CD4-positive, alpha-beta T cell treated with Interleukin-17A for 1 hour (primary cell): ENCODE results near the gene MICALL2.
A peak's percentile ranks its signal among the peaks of the same experiment; 100 is the strongest.

Experiments
- DNase-seq: peaks from one replicate; pipeline ENCODE4 v3.0.0-alpha.2; 2020

Gene MICALL2

DNA sequence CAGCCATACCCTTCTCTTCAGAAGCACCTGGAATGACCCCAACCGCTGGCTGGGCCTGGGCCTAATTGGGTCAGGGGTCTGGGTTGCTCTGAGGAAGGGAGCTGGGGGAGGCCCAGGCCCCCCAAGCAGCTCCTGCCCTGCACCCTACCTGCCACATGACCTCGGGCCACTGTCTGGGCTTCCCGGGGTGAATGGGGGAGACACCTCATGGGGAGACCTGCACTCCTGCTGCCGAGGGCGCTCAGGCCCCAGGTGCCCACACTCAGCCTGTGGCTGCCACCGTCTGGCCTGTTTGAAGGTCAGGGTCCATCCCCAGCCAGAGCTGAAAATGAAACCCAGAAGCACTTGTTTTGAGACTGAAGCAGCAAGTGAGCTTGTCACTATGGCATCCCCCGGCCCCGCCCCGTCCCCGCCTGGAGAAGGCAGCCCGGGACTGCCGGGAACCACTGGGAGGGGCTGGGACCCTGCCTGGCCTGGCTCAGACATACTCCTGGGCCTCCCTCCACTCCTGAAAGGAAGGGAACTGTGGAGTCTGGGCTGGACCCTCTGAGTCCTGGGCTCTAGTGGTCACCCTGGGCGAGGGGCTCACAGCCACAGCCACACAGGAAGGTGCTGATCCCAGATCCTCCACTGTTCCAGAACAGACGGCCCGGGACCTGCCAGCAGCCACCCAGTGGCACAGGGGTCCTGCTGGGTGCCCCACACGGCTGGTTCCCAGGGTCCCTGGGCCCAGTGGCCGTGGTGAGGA is 7.4 kb upstream of the MICALL2 start:
- no peak for DNase-seq

DNA sequence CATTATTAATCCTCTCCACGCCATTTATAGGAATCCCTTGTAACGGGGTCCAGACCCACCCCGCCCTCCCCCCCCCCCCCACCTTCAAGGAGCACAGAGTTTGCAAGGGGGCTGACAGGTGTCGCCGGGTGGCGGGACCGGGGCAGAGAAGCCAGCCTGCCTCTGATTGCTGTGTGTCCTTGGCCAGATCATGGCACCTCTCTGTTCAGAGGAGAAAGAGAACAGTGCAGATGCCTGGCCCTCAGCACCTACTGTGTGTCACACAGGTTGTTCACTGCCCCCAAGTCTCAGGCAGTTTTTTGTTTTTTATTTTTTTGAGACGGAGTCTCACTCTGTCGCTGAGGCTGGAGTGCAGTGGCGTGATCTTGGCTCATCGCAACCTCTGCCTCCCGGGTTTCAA is 5.4 kb upstream of the MICALL2 start:
- DNase-seq, result no peak

DNA sequence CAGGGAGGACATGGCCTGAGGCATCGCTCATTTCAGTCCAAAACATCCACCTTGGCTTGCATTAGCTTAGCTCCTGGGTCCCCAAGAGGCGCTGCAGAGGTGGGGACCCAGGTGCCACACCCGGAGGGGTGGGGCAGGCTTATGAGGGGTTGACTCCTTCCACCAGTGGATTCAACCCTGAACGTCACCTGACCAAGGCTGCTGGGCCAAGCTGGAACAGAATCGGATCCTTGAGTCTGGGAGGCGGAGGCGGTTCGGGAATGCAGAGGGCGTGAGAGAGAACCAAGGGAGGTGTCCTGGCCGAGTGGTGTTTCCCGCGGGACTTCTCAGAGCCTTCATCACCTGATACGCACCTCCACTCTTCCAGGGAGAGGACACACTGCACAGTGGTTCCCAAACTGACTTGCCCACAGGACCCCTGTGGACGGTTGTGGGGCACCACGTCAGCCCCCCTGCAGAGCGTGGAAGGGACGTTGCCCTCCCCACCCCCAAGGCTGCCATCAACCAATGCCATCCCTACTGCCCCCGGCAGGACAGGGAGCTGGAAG is 4.5 kb upstream of the MICALL2 start:
- DNase-seq, result no peak

DNA sequence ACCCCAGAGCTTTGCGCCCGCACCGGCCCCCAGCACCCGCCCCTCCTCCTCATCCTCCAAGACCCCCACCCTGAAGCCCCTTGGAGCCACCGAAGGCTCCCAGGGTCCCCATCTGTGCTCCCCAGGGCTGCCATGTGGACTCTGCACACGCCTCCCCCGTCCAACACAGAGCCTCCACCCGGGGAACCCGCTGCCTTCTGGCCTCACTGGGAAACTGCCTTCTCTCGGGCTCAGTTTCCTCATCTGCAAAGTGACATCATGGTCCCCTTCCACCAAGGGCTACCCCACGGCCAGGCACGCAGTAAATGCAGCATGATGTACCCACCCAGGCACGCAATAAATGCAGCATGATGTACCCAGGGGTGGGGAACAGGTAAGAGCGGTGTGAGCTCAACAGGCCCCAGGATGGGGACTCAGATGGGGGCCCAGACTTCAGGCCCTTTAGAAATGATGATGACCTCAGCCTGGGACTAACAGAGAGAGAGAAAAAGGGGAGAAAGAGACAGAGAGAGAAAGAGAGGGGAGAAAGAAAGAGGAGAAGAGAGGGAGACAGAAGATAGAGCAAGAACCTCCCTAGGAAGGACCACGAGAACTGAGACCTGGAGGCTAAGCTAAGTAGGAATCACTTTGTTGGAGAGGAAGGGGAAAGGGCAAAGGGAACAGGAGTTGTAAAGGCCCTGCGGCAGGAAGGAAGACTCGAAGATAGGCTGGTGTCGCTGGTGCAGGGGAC is 2.5 kb upstream of the MICALL2 start:
- DNase-seq, result no peak

DNA sequence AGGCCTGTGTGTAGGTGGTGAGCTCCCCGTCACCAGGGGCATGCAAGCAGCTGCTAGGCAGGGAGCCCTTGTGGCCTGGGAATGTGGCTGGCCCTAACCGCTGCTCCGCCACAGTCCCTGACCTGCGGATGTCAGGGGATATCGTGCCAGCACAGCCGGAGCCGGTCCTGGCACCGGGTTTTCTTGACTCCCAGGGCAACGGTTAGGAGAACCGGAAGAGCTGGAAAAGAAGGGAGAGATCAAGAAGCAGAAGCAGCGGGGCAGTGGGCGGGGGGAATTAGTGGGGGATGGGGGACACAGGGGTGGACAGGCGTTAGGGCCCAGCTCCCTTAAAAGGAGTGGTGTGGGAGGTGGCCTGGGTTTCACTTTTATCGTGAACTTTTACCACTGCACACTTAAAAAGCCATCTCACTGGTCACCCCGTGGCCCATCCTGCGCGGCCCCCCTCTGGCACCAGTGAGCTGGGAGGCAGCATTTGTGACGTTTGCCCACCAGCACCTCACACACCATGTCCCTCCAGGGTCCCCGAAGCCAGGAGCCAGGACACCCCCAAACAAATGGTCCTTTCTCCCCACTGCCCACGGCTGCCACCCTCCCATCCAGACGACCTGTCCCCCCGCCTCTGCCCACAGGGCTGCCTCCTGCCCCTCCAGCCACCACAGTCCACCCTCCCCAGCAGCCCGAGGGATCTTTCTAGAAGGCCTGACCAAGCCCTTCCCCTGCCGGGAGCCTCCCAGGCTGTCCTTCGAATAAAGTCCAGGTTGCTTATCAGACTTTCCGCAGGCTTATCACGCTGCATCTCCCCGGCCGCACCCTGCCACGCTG is 1.8 kb upstream of the MICALL2 start:
- DNase-seq, result peak; percentile 10

DNA sequence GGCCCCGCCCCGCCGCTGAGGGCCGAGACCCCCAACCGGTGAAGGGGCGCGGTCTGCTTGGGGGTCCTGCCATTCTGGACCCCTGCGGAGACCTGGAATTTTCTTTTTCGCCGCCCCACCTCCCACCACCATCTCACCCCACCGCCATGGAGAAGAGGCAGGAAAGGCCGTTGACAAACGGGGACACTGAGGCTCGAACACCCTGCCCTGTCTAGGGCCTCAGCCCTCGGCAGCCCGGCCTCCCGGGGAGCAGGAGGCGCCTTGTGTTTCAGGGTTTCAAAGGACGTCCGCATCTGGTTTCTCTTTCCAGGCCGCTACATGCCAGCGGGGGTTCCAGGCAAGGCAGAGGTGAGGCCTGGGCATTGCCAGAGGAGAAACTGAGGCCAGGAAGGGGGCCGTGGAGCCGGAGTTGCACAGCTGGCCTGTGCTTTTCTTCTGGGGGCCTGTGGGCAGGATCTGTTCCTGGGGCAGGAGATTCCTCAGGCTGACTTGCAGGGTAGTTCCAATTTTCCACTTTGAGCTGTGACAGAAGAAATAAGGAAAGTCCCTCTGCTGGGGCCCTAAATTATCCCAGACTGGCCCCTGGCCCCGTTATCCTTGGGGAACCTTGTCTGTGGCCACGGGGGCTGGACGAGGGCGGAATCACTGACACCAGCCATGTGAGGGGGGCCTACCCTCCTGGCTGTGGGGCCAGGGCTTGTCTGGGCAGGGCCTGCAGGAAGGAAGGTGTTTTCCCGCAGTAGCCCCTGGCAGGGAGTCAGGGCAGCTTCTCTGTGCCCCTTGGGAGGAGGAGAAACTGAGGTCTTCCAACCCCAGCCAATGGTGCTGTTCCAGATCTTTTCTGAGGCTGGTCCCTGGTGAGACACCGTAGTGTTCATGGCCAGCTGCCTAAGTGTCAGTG is 900 bp upstream of the MICALL2 start:
- no peak for DNase-seq

DNA sequence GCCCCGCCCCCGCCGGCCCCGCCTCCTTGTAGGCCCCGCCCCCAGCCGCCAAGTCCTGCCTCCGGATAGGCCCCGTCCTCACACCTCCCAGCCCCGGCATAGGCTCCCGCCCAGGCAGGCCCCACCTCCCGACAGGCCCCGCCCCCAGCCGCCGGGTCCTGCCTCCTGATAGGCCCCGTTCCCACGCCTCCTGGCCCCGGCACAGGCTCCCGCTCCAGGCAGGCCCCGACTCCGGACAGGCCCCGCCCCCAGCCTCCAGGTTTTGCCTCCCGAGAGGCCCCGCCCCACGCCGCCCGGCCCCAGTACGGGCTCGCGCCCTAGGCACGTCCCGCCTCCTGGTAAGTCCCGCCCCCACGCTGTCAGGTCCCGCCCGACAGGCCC is 232 bp upstream of the MICALL2 start:
- DNase-seq, result peak; percentile 98

DNA sequence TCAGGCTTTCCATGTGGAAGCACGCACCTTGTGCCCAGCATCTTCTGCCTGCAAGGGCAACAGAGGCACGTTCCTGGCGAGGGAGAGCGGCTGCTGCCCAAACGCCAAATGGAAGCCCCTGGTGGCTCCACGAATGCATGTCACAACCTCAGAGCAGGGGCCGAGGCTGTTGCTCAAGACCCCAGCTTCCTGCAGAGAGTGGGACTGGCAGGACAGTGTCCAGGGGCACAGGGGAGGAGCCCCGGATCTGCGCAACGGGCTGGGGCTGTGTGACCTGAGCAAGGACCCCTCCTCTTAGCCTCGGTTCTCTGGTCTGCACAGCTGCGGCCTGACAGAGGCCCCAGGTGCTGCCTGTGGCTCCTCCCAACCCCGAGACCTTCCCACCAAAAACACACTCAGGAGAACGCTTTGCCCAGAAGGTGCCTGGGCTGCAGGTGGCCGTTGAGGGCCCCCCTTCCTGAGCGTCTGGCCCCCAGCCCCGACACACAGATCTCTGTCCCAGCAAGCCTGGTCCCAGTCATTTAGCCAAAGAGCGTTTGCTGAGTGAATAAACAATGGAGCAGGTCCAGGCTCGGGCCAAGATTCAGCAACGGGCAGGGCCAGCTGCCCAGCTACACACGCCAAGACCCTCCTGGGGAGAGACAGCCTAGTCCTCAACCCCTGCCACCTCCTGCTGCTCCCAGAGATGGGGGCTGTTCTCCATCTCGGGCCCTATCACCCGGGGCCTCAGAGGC is 1.2 kb downstream of the MICALL2 start:
- DNase-seq, result no peak

DNA sequence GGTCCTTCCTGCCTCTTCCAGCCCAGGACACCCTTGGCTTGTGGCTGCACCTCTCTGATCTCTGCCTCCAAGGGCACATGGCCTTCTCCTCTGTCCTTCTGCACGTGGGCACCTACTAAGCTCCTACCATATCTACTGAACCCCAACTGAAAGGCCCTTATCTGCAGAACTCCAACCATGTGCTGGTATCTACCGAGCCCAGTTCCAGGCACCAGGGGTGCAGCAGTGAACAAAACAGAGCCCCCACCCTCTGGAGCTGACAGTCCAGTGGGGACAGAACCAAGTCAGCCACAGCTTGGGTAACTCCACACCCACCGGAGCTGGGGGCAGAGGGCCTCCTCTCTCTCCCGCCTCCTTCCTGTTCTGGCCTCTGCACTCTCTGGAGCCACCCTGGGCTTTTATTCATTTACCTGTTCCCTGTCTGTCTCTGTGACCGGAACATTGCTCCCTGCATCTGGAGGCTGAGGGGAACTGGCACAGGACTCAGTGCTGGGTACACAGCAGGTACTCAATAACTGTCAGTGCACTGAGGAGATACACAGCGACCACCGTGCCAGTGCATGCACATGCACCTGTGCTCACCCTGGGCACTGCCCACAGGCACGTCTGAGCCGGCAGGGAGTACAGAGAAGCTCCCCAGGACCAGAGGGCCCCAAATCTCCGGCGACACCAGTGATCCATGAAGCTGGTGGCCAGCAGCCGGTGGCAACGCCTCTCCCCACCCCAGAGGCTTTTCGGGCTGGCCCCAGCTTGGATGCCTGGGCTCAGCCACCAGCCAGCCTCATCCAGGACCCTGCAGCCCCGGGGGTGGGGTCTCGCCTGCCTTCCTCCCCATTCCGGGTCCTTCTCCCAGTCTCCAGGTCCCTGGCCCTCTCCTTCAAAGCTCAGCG is 2.0 kb downstream of the MICALL2 start:
- no peak for DNase-seq

DNA sequence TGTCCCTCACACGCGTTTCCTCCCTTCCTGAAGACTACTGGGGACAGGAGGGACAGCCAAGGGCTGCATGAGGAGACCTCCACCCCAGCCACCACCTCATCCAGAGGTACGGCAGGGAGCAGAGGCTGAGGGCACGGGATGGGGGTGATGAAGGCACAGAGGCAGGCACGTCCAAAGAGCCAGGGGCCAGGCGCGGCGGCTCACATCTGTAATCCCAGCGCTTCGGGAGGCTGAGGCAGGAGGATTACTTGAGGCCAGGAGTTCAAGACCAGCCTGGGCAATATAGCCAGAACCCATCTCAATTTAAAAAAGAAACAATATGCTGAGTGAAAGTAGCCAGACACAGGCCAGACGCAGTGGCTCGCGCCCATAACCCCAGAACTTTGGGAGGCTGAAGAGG is 3.3 kb downstream of the MICALL2 start:
- no peak for DNase-seq

DNA sequence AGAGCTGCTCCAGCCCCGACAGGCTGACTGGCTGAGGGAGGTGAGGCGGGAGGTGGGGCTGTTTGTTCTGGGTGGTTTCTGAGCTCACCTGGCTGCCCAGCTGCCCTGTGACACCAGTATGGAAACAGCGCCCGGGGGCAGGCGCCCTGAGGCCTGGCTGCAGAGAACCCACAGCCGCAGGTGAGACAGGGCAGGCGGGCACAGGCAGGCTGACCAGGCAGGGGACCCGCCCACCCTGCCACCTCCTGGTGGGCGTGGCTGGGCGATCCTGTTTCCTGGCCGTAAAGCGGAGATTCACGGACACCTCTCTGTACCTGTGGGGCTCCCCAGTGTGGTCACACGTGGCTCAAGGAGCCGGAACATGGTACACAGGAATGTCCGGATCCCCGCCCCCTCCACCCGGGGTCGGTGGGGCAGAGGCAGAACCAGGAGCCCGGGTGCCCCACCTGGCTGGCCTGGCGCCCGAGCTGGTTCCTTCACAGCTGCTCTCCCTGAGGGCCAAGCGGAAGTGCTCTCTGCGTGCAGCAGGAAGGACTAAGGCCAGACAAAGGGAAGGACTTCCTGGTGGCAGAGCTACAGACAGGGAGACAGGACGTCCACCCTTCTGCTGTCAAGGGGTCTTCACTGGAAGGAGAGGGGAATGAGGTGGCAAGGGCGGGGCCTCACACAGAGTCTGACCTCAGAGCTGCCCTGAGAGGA is 3.9 kb downstream of the MICALL2 start:
- no peak for DNase-seq

DNA sequence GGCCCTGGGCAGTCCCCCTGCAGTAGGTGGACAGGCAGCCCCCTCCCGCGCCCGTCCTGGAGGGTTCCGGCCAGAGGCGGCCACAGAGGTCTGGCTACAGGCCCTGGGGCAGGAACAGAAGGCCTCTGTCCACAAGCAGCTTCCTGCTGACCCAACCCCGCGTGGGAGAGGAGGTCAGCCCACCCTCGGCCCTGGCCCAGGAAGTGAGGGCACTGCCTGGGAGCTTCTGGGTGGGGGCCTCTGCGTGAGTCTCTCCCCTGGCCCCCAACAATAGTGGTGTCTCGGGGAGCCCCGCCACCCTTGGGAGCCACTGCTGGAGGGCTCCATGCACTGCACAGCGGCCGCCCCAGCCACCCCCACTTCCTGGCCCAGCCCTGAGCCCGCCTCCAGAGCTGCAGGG is 4.7 kb downstream of the MICALL2 start:
- DNase-seq, result no peak

DNA sequence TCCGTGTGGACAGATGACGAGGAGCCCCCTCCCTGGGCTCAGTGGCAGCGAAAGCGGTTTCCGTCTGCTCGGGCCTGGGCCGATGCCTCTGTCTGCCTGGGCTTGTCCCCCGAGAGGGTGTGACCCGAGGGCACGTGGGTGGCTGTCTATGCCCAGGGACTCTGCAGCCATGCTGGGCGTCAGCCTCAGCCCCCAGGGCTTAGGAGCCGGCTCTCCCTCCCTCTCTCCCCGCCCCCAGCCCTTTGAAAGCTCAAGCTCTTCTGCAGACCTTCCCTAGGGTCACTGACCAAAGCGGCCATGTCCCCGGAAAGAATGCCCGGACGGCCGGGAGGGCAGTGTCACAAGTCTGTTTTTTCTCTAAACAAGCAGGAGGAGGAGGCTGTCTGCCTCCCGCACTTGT is 7.1 kb downstream of the MICALL2 start:
- no peak for DNase-seq

DNA sequence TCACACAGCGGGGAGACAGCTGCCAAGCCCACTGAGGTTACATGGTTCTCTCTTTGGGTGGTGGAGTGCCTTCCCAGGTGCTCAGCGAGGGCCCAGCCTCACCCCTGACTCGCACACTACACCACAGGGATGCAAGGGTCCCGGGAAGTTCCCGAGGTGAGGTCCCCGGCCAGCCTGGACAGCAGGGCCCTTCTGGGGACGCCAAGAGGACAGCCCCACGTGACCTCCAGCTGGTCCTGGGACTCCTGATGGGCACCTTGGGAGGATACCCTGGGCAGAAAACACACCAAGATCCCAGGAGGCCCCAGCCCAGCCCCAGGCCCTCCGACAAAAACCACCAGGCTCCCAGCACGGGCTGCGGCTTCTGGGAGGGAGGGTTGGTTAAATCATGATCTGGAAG is 8.3 kb downstream of the MICALL2 start:
- DNase-seq, result no peak

DNA sequence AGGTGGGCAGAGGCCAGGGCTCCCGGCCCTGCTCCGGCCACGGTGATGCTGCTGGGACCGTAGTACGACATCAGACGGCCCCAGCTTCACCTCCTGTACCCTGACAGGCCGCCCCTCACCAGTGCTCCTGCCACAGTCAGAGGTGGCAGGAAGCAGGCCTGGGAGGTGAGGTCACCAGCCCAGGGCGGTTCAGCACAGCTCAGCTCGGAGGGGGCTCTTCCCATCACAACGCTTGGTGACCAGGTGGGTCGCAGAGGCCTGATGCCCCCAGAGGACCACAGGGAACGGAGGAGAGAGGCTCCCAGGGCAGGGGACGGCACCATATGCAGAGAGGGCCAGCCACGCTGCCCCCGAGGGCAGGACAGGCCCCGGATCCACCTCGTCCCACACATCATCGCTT is 8.8 kb downstream of the MICALL2 start:
- no peak for DNase-seq

DNA sequence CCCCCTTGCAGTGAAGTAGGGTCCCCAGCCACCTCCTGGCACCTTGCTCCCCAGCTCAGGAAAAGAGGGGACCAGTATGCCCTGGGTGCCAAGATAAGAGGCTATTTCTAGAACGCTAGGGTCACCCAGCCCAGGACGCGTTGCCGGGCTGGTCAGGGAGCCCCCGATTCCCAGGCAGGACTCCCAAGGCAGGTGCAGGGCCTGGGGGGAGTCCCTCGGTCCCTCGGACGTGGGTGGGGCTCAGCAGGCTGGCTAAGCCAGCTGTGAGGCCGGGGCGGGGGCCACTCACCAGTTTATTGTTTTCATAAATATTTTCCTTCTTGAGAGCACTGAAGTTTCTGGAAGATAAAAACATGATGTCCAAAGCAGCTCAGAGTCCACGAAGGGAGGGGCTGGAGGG is 9.3 kb downstream of the MICALL2 start:
- no peak for DNase-seq

DNA sequence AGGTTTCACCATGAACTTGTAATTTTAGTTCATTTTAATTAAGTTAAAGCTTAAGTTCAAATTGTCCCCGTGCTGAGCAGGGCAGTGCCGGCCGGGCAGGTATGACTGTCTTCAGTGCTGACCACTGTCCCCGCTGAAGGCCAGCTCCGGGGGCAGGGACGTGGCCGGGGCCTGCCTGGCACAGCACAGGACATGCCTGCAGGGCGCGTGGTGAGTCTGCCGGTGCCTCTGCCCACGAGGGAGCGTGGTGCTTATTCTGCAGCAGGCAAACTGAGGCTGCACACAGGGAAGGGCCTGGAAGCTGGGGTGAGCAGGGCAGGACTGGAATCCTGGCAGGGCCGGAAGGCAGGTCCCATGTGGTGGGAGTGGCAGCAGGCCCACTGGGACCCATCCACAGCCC is 9.8 kb downstream of the MICALL2 start:
- no peak for DNase-seq

DNA sequence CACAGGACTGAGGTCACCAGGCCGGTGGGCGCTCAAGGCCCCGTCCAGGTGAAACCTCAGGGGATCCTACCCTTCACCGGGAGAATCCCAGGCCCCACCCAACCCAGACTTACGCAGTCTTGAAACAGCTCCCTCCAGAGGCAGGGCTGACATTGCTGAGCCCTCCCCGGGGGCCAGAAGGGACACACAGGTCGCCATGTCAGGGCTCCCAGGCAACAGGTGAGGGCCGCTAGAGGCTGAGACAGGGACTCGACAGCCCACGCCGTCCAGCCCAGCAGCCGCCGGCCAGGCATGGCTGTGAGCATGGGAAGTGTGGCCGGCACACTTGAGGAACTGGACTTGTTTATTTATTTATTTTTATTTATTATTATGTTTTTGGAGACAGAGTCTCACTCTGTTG is 10.3 kb downstream of the MICALL2 start:
- DNase-seq, result no peak

DNA sequence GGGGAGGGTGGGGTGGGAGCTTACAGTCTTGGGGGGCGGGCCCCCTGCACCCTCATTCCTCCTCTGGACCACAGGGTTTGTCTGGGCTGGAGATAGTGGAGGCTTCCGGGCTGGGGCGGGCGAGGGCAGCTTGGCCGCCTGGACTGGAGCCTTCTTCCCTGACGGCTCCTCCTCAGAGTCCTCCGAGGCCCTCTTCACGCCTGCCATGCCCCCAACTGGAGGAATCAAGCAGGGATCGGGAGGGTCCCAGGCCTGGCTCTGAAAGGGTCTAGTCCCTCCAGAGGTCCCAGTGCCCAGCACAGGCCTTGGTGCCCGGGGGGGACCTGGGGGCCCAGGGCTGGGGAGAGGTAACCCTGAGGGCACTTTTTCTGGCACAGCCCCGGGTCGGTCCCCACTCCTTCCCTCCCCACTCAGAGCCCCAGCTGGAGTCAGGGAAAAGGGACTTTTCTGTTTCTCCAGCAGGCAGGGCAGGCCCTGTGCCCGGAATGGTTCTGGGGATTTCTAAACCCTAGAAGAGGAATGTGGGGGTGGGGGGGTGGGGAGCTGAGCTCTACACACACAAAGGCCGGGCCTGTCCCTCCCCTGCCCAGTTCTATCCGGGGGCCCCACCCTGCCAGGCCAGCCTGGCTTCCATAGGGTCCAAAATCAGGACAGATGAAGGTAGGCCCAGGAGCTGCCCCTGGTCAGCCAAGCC is 11.6 kb downstream of the MICALL2 start:
- no peak for DNase-seq
